HTERT RPE-1 (cell line): ENCODE results near the gene VN1R2.
"Not testable (repeated sequence)": the region's sequence is repeated elsewhere in the genome, so short reads cannot be mapped to it uniquely, and the experiment has no call there.

Experiments used
- in situ Hi-C: fragments of 300-500 bp; cut with MboI; formaldehyde crosslinking; loops from 4 replicates; pipeline ENCODE4 v1.14.3; 2020; ENCODE audit warnings: low sequenced_read_pairs

Gene VN1R2, protein sequence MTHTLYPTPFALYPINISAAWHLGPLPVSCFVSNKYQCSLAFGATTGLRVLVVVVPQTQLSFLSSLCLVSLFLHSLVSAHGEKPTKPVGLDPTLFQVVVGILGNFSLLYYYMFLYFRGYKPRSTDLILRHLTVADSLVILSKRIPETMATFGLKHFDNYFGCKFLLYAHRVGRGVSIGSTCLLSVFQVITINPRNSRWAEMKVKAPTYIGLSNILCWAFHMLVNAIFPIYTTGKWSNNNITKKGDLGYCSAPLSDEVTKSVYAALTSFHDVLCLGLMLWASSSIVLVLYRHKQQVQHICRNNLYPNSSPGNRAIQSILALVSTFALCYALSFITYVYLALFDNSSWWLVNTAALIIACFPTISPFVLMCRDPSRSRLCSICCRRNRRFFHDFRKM

DNA sequence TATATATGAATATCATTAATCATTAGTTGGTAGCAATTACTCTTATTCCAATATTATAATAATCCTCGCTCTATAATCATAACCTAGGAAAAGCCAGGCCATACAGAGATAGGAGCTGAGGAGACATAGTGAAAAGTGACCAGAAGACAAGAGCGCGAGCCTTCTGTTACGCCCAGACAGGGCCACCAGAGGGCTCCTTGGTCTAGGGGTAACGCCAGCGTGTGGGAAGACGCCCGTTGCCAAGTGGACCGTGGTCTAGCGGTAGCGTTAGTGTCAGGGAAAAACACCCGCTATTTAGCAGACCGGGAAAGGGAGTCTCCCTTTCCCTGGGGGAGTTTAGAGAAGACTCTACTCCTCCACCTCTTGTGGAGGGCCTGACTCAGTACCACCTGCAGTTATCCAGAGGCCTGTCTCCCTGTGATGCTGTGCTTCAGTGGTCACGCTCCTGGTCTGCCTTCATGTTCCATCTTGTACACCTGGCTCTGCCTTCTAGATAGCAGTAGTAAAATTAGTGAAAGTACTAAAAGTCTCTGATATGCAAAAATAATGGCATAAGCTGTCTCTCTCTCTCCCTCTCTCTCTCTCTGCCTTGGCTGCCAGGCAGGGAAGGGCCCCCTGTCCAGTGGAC is at the start of gene VN1R2:
VN1R2 (plus strand) TSS at position 578 of the 628 bp plus-strand sequence. CDS start 84 bp downstream, outside the sequence.
- in situ Hi-C loops = not testable (repeated sequence)

DNA sequence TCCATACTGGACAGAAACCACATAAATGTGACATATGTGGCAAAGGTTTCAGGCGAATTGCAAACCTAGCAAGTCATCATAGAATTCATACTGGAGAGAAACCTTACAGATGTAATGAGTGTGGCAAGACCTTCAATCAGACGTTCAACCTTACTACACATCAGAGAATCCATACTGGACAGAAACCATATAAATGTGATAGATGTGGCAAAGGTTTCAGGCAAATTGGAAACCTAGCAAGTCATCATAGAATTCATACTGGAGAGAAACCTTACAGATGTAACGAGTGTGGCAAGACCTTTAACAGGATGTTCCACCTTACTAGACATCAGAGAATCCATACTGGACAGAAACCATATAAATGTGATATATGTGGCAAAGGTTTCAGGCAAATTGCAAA is 46.5 kb upstream of the VN1R2 start:
- in situ Hi-C loops = not testable (repeated sequence)

- in situ Hi-C loops = no loop called here
Observed at GRCh38 chr19:53212703-53213320, 45.3 kb upstream of the VN1R2 start.

DNA sequence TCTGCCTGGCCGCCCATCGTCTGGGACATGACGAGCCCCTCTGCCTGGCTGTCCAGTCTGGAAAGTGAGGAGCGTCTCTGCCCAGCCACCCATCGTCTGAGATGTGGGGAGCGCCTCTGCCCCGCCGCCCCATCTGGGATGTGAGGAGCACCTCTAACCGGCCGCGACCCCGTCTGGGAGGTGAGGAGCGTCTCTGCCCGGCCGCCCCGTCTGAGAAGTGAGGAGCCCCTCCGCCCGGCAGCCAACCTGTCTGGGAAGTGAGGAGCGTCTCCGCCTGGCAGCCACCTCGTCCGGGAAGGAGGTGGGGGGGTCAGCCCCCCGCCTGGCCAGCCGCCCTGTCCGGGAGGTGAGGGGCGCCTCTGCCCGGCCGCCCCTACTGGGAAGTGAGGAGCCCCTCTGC is 35.4 kb upstream of the VN1R2 start:
- in situ Hi-C loops = not testable (repeated sequence)

DNA sequence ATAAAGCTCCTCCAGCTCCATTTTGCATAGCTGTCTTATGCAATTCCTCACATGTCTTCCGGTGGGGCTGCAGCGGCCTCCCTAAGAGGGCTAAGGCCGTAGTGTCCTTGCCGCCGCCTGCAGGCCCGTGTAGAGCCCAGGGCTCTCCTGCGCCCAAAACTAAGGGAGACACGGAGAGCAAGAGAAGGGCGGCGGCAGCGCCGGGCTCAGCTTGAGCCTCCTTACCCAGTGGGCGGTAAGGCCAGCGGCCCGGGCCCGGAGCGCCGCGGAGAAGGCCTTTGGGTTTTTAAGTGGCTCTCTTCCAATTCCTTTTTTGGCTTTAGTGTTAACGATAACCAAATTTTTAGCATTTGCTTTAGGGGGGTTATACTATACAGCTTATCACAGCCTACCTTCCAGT is 33.5 kb upstream of the VN1R2 start:
- in situ Hi-C loops = no loop called here

GRCh38 chr19:53237114-53237777 is 20.8 kb upstream of the VN1R2 start:
- in situ Hi-C loops = no loop called here

DNA sequence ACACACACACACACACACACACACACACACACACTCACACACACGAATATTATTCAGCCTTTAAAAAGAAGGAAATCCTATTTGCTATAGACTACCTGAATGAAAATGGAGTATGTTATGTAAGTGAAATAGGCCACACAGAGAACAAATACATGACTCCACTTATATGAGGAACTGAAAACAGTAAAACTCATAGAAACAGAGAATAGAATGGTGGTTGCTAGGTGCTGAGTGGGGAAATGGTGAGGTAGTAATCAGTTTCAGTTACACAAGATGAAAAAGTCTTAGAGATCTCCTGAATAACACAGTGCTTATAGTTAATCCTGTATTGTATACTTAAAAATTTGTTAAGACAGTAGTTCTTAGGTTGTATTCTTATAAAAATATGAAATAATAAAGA is 11.6 kb upstream of the VN1R2 start:
- in situ Hi-C loops = no loop called here

DNA sequence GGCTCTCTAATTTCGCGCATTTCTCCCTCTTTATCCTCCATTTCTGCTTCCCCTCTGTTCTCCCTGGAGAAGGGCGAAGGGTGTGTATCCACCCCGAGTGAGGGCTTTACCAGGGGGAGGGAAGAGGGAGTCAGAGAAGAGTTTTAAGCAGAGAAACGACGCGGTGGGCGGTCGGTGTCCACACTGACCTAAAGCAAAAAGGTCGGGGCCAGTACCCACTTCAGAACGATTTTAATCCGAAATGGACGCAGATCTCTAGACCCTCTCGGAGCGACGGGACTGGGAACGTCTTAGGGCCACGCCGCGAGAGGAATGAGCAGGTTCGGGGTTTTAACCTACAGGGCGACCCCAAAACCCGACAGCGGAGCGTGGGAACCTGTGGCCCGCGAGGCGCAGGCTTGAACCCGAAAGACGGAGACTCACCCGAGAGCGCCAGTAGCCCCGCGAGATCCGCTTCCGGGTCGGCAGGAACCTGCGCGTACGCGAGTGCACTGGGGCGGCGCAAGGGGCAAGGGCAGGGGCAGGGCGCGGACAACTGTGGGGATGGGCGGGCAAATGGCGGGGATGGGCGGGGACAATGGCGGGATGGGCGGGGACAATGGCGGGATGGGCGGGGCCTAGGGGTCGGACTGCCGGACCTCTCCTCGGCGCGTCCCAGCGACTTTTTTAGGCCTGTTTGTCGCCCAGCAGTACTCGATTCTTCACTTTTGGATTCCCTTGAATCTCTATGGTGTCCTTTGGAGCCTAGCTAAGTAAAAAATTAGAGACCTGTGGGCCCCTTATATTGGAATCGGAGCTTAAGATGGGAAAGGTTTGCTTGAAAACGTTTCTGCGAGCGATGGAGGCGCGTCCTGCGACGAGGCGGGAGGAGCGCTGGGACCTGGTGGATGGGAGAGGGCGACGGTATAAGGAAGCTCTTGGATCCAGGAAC is 3.4 kb upstream of the VN1R2 start, which contains the start of gene ZNF677:
ZNF677 (minus strand) TSS at position 463 of the 931 bp plus-strand sequence. CDS start 3,323 bp downstream, outside the sequence.
- in situ Hi-C loops = no loop called here

DNA sequence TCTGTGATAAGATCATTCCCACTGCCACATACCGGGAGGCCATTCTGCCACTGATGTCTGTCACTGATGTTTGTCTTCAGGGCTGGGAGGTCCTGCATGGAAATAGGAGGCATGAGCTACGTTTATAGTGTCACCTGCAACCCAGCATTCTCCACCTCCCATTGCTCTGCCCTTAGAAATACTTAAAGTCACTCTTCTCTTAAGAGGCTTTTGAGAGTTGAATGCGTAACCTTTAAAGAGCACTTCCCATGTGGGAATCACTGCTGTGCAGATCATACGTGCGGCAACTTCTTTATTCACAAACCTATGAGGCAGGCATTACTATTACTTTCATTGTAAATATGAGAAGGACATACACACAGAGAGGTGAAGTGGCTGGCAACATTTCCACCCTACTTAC is 9.5 kb downstream of the VN1R2 start, which contains the start of gene VN1R4:
VN1R4 (minus strand) TSS at position 101 of the 400 bp plus-strand sequence; CDS start at position 43, 58 bp downstream.
- in situ Hi-C loops = not testable (repeated sequence)

DNA sequence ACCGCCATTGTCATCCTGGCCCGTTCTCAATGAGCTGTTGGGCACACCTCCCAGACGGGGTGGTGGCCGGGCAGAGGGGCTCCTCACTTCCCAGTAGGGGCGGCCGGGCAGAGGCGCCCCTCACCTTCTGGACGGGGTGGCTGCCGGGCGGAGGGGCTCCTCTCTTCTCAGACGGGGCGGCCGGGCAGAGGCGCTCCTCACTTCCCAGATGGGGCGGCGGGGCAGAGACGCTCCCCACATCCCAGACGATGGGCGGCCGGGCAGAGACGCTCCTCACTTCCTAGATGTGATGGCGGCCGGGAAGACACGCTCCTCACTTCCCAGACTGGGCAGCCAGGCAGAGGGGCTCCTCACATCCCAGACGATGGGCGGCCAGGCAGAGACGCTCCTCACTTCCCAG is 11.8 kb downstream of the VN1R2 start:
- in situ Hi-C loops = not testable (repeated sequence)

- in situ Hi-C loops = no loop called here
Observed at GRCh38 chr19:53272044-53272443, 14.0 kb downstream of the VN1R2 start.

GRCh38 chr19:53275480-53275879 is 17.4 kb downstream of the VN1R2 start:
- in situ Hi-C loops = no loop called here

DNA sequence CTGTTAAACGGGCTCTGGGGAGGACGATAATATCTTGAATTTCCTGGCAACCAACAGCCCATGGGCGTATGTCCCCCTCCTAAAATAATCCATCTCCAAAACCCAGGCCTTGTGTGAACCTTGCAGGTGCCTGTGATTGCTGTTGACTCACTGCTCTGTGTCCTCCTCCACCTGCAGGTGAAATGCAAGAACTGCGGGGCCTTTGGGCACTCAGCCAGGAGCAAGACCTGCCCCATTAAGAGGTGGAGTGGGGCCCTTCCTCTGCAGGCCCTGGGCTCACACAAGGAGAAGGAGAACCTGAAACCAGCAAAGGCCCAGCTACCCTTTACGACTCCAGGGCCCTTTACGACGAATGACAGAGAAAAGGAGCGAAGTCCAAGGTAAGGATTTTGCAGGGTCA is 23.9 kb downstream of the VN1R2 start:
- in situ Hi-C loops = not testable (repeated sequence)

DNA sequence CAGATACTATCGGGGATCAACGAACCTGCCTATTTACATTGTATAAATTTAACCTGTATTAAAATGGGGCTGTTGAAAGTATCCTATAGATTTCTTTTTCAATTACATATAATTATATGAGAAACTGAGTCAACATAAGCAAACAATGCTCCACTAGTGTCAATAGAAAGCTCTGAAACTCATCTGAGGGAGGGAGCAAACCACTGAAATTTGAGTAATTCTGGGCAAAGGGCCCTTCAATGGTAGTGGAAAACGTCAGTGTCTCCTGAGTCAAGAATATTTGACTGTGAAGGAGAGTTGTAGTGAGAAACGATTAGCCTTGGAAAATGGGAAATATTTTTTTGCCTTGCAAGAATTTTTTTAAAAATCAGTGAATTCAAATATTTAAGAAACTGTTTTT is 27.0 kb downstream of the VN1R2 start:
- in situ Hi-C loops = no loop called here

DNA sequence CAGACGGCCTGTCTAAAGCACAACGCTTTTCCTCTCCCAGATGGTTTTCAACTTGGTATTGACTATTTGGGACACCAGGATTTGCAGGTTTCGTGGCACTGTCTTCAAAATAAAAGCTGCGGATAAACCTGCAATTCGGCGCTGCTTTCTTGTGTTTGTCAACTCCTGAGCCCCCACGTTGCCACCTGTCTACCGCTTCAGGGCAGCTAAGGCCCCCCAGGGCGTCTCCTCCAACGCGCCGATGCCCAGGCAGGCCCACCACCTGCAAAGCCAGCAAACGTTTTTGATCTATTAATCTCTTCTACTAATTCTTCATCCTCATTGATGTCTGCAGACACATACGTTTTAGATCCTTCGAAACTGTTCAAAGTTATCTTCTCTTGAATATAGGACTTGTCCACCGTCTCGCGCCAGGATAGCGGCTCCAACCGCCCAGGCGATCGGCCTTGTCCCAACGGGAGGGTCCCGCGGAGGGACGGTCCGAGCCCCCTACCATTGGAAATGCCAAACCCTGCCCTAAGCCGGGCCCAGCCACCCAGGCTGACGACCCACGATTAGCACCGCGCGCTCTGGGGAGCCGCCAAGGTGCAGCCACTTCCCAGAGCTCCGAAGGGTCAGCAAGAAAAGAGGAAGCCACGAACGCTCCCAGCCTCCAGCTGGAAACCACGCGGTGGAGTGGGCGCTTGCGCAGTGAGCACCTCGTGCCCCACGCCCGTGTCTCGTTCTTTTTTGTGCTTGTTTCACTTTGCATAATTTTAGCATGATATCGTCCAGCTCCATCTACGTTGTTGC is 32.9 kb downstream of the VN1R2 start:
- in situ Hi-C loops = no loop called here

DNA sequence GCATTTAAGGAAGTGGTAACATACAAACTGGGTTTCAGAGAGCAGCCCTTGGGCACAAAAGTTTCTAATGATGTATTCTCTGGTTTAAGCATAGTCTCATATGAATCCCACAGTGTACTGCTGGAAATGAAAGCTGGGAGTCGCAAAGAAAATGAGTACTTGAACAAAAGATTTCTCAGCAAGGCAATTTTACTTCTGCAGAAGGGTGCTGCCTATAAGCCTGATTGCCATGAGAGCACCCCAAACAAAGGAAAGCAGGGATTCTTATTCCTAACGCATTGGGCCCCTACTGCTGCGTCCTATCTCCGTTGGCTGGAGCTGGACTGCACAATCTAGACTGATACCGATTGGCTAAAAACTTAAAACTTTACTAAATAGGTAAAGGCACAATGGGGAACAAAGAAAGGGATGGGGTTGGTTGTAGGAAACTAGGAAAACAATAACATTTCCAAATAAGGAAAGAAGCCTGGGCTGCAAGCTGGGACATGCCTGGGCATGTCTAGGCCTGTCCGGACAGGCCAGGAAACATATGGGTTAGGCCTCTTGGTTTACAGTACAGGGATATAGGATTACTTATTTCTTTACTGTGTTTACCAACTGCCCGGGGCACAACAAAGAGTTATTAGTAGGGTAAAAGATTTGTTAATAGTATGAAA is 36.8 kb downstream of the VN1R2 start:
- in situ Hi-C loops = no loop called here

DNA sequence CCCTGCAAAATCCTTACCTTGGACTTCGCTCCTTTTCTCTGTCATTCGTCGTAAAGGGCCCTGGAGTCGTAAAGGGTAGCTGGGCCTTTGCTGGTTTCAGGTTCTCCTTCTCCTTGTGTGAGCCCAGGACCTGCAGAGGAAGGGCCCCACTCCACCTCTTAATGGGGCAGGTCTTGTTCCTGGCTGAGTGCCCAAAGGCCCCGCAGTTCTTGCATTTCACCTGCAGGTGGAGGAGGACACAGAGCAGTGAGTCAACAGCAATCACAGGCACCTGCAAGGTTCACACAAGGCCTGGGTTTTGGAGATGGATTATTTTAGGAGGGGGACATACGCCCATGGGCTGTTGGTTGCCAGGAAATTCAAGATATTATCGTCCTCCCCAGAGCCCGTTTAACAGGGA is 43.2 kb downstream of the VN1R2 start:
- in situ Hi-C loops = not testable (repeated sequence)

DNA sequence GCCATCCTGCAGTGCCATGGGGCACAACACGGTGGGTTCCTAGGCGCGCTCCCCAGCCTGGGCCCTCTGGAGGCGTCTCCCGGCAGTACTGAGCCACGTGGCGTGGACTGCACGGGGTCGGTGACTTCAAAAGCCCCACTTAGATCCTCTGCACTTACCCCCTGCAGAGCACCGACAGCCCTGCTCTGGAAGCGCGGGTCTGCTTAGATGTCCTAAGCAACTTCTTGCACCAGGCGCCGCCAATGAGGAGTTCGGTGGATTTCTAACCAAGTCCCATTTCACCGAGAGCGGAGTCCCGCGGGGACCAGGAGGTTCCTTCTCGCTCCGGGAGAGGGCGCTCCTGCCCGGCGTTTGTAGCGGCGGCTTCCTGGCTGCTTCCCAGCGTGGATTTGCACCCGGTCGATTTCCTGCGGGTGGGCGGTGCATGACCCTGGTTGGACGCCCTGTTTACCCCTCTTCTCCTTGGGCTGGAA is 50.3 kb downstream of the VN1R2 start:
- in situ Hi-C loops = no loop called here
